ENCODE data around the gene NRIP1. TPM values are rescaled to one million over a fixed set of nuclear protein-coding genes. Genes with fewer than 3 reads are reported as not detected.

Gene NRIP1
- total RNA-seq, 4 donors from 2014 or later, result 15.8 to 23.6 (median 18.0) TPM

- Histone ChIP-seq H3K4me1 (peaks cover 6% of the 10 kb centered on the region), H3K4me3 (no peak overlapping the region), H3K36me3 (no peaks in the 10 kb centered on the region), H3K27ac (no peak overlapping the region), H3K27me3 (no peaks in the 10 kb centered on the region), H3K9me3 (no peaks in the 10 kb centered on the region)
- 87% methylated on average over 3 of the region's 3 CpGs for WGBS
- TF ChIP-seq POLR2AphosphoS5 (IDR thresholded peaks at IDR 0.05) (no peak), EP300 (IDR thresholded peaks at IDR 0.05) (no peak), POLR2A (IDR thresholded peaks at IDR 0.05) (no peak)
- TF ChIP-seq, protein P1, sequence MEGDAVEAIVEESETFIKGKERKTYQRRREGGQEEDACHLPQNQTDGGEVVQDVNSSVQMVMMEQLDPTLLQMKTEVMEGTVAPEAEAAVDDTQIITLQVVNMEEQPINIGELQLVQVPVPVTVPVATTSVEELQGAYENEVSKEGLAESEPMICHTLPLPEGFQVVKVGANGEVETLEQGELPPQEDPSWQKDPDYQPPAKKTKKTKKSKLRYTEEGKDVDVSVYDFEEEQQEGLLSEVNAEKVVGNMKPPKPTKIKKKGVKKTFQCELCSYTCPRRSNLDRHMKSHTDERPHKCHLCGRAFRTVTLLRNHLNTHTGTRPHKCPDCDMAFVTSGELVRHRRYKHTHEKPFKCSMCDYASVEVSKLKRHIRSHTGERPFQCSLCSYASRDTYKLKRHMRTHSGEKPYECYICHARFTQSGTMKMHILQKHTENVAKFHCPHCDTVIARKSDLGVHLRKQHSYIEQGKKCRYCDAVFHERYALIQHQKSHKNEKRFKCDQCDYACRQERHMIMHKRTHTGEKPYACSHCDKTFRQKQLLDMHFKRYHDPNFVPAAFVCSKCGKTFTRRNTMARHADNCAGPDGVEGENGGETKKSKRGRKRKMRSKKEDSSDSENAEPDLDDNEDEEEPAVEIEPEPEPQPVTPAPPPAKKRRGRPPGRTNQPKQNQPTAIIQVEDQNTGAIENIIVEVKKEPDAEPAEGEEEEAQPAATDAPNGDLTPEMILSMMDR (IDR thresholded peaks at IDR 0.05), result no peak
- no peak for DNase-seq (ENCODE audit: low spot score in 2 of 2)
Observed at GRCh38 chr21:15009837-15010363, 54.9 kb downstream of the NRIP1 start.

- peaks cover 6% of the 10 kb centered on the region for H3K4me1 ChIP-seq
- H3K36me3 ChIP-seq, result no peaks in the 10 kb centered on the region
- H3K27ac ChIP-seq, result no peak overlapping the region
- H3K4me3 ChIP-seq, result no peak overlapping the region
- TF ChIP-seq, protein P1 (IDR thresholded peaks at IDR 0.05), result no peak
- no peak for TF ChIP-seq POLR2A (IDR thresholded peaks at IDR 0.05)
- TF ChIP-seq EP300 (IDR thresholded peaks at IDR 0.05), result no peak
- no peak for TF ChIP-seq POLR2AphosphoS5 (IDR thresholded peaks at IDR 0.05)
- H3K27me3 ChIP-seq, result no peaks in the 10 kb centered on the region
- 98% methylated on average over 11 of the region's 11 CpGs for WGBS
- DNase-seq (ENCODE audit: low spot score in 2 of 2), result no peak
- H3K9me3 ChIP-seq, result no peaks in the 10 kb centered on the region
Observed at GRCh38 chr21:15007716-15008296, 57.0 kb downstream of the NRIP1 start.

GRCh38 chr21:15006594-15007230, 58.1 kb downstream of the NRIP1 start:
- WGBS, result 58% methylated on average over 2 of the region's 2 CpGs

GRCh38 chr21:15005391-15005790, 59.4 kb downstream of the NRIP1 start:
- no peak for TF ChIP-seq POLR2AphosphoS5 (IDR thresholded peaks at IDR 0.05)
- TF ChIP-seq, protein P1 (IDR thresholded peaks at IDR 0.05), result no peak
- TF ChIP-seq POLR2A (IDR thresholded peaks at IDR 0.05), result no peak
- TF ChIP-seq EP300 (IDR thresholded peaks at IDR 0.05), result no peak
- WGBS, result 42% methylated on average over 6 of the region's 6 CpGs
- no peaks in the 10 kb centered on the region for H3K9me3 ChIP-seq
- no peak for DNase-seq (ENCODE audit: low spot score in 2 of 2)
- no peaks in the 10 kb centered on the region for H3K36me3 ChIP-seq
- H3K27me3 ChIP-seq, result no peaks in the 10 kb centered on the region
- H3K4me1 ChIP-seq, result peaks cover 6% of the 10 kb centered on the region
- H3K27ac ChIP-seq, result no peak overlapping the region
- H3K4me3 ChIP-seq, result no peak overlapping the region

More at GRCh38 chr21:15006594-15007230, 58.1 kb downstream of the NRIP1 start:
- Histone ChIP-seq H3K27ac (no peak overlapping the region), H3K4me3 (no peak overlapping the region), H3K36me3 (no peaks in the 10 kb centered on the region), H3K27me3 (no peaks in the 10 kb centered on the region), H3K9me3 (no peaks in the 10 kb centered on the region), H3K4me1 (peaks cover 6% of the 10 kb centered on the region)
- TF ChIP-seq POLR2A (IDR thresholded peaks at IDR 0.05) (no peak), POLR2AphosphoS5 (IDR thresholded peaks at IDR 0.05) (no peak)
- DNase-seq (ENCODE audit: low spot score in 2 of 2), result no peak

DNA sequence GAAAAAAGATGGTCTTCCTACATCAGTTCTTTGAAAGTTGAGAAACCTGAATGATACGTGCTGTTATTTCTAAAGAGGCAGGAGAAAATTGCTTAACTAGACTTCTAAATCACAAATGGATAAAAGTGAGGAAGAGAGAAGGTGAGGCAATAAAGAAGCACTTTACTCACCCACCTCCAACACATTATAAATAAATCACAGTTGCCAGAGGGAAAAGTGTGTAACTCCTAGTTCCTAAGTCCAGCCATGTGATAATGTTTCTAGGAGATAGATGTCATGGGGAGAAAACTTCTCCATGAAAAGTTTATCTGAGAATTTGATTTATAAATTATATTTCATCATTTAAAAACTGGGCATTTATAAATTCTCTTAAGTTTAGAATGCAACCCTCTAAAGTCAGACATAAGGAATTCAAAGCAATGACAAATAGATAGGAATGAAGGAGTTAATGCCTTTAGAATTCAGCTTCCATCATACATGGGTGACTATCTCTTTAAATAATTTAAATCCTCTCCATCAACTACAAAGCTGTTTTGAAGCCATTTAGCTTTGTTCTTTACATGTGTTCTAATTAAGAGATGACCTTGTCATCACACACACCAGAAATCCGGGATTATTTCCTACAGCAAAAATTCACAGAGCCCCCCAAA, 60.0 kb downstream of the NRIP1 start:
- peaks cover 9% of the 10 kb centered on the region for H3K4me1 ChIP-seq
- H3K27ac ChIP-seq, result no peak overlapping the region
- H3K4me3 ChIP-seq, result no peak overlapping the region
- H3K36me3 ChIP-seq, result no peaks in the 10 kb centered on the region
- TF ChIP-seq POLR2AphosphoS5 (IDR thresholded peaks at IDR 0.05) (no peak), EP300 (IDR thresholded peaks at IDR 0.05) (no peak), POLR2A (IDR thresholded peaks at IDR 0.05) (no peak)
- TF ChIP-seq, protein P1 (IDR thresholded peaks at IDR 0.05), result no peak
- H3K27me3 ChIP-seq, result no peaks in the 10 kb centered on the region
- 59% methylated on average over 2 of the region's 2 CpGs for WGBS
- H3K9me3 ChIP-seq, result no peaks in the 10 kb centered on the region
- DNase-seq (ENCODE audit: low spot score in 2 of 2), result no peak

Data from suprapubic skin (tissue), 4 donors.